CD1c-positive myeloid dendritic cell (primary cell): ENCODE measurements around the gene PLCB1.
"Not testable (repeated sequence)": the region's sequence is repeated elsewhere in the genome, so short reads cannot be mapped to it uniquely, and the experiment has no call there.

ENCODE experiments used
- DNase-seq: peaks from one replicate; pipeline ENCODE4 v3.0.0-alpha.2; 2016; ENCODE audit errors: extremely low spot score

PLCB1 gene

GRCh38 chr20:8367689-8368088 is 235.6 kb downstream of the PLCB1 start:
- DNase-seq = peak; percentile 20

DNA sequence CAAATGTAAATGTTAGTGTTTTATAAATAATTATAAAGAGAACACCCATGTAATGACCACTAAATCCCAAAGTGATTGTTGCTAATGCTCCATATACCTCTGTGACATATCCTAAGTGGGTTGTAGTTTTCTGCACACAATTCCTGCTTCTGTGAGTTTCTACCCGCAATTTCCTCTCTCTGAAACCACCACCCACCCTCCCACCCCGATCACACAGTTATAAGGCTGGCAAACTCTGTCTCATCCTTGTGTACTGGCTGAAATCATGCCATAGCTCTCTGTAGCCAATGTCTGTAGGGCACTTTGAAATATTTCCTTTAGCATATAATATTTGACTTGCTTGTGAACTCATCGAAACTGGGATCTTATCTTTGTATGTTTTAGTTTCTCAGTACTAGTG is 236.6 kb downstream of the PLCB1 start:
- DNase-seq = peak; percentile 26

DNA sequence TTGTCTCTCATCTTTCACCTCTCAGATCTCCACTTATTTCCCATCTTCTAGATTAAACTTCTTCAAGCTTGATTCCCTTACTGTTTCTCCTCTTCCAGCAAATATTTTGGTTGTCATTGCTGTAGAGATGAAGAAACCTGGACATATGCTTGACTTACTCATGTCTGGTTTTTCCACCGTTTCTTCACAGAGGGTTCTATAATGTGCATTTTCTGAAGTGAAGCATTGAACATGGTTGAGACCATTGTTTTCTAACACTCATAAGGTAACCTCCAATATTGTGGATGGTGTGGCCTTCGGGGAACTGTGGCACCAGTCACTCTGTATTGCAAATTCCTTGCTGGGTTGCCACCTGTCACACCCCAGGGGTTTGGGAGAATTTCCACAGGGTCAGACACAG is 237.2 kb downstream of the PLCB1 start:
- DNase-seq = no peak

GRCh38 chr20:8370774-8371173 is 238.7 kb downstream of the PLCB1 start:
- no peak for DNase-seq

DNA sequence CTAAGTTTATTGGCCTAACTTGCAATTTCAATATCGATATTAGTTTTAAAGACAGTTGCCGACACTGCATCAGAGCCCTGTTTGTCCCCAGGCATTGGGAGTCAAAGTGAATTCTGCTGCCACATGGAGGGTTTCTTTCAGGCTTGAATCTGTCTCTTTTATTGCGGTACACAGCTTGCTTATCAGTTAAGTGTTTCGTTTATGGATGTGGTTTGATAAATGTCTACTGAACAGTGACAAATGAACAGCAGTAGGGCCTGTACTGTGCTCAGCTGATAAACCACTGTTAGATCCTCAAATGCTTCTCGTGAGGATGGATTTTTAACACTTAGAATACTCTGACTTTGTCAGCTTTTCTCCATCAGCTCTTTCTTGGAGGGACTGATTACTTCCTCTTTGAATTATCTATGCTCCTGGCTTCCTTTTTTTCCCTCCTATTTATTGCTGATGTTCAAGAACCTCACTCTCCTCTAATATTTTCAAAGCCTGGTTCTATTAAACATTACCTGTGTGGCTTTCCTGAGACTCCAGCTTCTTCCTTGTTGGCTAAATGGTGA is 240.8 kb downstream of the PLCB1 start:
- no peak for DNase-seq

DNA sequence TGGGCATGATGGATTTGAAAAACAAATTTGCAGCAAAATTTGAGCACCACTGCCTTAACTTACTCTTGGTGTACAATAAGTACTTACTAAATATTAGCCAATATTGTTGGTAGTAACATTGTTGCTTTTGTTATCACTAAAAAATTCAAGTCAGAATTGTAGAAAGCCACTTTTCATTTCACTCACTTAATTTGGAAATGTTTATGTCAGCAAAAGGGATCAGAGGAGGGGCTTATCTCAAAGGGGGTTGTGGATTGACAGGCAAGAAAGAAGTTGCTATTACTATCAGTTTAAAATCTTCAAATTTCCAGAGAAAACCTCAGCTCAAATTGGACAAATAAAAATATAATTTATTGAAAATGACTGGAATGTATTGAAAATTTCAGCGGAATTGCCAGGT is 241.5 kb downstream of the PLCB1 start:
- DNase-seq = no peak

GRCh38 chr20:8375898-8376297 is 243.8 kb downstream of the PLCB1 start:
- no peak for DNase-seq

GRCh38 chr20:8376940-8377339 is 244.9 kb downstream of the PLCB1 start:
- DNase-seq = no peak

GRCh38 chr20:8379125-8379524 is 247.1 kb downstream of the PLCB1 start:
- DNase-seq = not testable (repeated sequence)

DNA sequence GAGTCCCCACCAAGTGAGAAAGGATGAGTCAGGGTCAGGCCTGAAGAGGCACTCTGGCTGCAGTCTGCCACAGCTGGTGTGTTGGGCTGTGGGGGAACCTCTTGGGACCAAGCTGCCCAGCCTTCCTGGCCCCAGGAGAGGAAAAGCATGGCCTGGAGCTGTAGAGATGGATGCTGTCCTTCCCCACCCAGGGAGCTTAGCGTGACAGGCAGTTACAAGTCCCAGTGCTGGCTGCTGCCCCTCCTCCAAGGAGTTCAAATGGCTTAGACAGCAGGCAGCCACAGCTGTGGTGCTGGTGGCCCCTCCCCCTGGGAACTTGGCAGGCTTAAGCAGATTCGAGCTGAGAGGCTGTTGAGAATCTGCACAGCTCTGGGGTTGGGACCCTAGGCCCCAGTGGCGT is 253.2 kb downstream of the PLCB1 start:
- DNase-seq = no peak

DNA sequence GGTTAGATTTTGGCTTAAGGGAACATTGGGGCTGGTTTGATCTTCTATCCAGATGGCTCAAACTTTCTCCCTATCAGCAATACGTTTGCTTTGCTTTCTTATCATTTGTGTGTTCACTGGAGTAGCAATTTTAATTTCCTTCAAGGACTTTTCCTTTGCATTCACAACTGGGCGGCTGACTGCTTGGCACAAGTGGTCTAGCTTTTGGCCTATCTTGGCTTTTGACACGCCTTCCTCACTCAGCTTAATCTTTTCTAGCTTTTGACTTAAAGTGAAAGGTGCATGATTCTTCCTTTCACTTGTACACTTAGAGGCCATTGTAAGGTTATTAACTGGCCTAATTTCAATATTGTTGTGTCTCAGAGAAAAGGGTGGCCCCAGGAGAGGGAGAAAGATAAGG is 254.9 kb downstream of the PLCB1 start:
- DNase-seq = no peak

DNA sequence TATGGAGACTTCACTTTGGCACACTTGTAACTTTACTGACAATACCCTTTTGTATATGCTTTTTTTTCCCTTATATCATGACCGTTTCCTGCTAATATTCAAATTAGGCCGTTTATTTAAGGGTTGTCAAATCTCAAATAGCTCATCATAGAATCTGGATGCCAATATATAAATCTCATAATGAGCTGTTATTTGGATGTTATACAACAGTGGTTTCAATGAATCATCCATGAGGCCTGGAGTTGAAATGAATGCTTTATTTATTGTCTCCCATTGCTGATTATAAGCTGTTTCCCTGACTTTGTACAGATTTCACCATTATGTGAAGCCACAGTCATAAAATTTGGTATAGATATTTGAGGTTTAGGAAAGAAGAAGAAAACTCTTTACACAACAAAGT is 256.1 kb downstream of the PLCB1 start:
- DNase-seq = no peak

DNA sequence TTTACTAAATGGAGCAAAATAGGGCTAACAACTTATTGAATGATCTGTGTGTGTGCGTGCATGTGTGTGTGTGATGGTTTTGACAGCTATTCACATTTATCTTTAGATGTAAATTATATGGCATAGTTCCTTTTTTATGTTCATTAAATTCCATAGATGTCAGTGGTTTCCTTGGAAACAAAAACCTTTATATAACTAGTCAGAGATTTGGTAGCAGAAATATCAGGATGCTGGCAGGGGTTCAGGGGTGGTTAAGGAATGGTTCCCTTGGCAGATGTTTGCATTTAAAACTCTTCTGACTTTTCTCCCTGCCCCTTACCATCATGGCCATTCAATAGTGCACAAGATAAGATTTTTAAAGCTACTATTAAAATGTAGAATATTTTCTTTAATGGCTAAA is 256.6 kb downstream of the PLCB1 start:
- DNase-seq = no peak

DNA sequence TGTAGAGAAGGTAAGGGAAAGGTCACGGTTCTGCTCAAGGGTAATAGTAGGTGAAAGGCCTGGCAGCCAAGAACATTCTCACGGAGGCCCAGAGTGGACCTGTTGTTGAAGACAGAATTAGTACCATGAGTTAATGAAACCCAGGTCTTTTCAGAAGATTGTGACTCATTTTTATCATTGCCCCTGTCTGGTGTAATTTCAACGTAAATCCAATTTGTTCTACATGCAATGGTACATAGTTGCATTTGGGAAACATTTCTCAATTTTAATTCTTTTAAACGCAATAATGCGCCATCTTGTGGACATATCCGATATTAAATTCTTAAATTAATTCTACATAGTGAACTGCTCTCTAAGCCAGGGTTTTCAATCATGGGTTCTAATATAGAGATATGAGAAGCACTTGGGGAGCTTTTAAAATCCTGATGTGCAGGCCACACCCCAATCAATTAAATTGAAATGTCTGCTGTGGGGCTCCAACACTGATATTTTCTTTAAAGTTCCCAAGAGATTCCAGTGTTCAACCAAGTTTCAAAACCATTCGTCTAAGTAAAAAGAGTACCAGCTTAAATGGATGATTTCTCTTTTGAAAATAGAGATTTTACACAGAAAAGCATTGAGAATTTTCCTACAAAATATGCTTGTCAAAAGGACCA is 257.4 kb downstream of the PLCB1 start:
- peak; percentile 76 for DNase-seq

- DNase-seq = peak; percentile 35
Observed at GRCh38 chr20:8390037-8390433, 258.0 kb downstream of the PLCB1 start.

DNA sequence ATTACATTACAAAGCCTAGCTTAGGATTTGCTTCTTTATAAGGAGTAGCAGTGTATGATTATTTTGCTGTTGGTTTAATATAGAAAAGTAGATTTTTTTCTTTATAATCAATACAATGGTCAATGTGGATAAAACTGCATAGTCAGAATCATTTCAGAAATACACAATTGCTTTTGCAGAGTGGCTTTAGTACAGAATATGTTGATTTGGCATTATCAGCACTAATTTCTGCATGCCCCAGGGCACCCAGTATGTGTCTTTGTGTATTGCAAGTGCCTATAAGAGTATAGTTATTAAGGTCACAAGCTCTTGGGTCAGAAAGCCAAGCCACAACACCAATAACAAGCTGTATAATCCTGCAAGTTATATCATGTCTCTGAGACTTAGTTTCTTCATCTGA is 258.4 kb downstream of the PLCB1 start:
- no peak for DNase-seq

DNA sequence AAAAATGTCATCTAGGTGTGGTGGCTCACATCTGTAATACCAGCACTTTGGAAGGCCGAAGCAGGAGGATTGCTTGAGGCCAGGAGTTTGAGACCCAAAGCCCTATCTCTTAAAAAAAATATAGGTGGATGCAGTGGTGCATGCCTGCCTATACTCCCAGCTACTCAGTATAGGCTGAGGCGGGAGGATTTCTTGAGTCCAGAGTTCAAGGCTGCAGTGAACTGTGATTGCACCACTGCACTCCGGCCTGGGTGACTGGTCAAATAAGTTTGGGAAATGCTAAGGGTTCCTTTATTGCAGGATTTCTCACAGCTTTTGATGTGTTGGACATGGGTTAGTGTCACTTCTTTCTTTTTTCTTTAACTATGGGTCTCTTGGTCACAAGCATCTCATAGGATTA is 261.3 kb downstream of the PLCB1 start:
- DNase-seq = peak; percentile 12

GRCh38 chr20:8394308-8394945 is 262.4 kb downstream of the PLCB1 start:
- DNase-seq = peak; percentile 75

GRCh38 chr20:8395956-8396355 is 263.9 kb downstream of the PLCB1 start:
- DNase-seq = no peak

GRCh38 chr20:8398263-8399051 is 266.4 kb downstream of the PLCB1 start:
- DNase-seq = no peak

DNA sequence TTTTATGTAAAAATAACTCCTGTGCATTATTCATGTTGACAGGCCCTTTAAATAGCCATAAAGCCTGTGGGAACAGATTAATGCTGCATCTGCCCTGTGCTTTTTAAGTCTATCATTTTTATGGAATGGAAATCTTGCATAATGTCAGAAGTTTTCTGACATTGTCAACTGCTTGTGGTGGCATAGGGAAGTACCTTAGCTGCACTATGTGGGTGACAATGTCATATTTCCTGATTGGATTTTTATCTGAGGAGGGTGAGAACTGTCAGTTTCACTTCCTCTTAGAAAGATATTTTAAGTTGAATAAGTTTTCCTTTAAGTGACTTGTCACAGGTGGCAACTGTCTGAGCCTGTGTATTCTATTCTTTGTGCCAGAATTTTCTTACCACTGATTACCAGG is 267.9 kb downstream of the PLCB1 start:
- peak; percentile 93 for DNase-seq

- peak; percentile 56 for DNase-seq
Observed at GRCh38 chr20:8400486-8400885, 268.4 kb downstream of the PLCB1 start.

DNA sequence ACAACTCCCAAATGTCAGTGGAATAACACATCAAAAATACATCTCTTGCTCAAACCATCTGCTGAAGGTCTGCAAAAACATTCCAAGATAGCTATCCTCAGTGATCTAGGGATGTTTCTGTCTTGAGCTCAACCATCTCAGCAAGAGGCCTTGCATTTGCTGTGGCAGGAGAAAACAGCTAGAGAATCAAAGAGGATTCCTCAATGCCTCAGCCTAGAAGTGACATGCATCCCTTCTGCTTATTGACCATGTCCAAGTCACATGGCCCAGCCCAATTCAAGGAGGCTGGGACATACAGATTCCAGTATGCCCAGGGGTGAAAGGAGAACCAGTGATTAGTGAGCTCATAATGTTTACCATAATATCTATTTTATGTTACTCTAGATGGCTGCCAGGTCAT is 269.5 kb downstream of the PLCB1 start:
- peak; percentile 38 for DNase-seq
